Activated CD4-positive, alpha-beta T cell treated with anti-CD3 and anti-CD28 coated beads, Interleukin-2, amount 50 U/mL, for 4 hours (primary cell): ENCODE results near the gene MALRD1.

Experiments
- DNase-seq, 2 experiments: peaks; one replicate each; pipeline ENCODE4 v3.0.0-alpha.2; 2020

MALRD1 gene

GRCh38 chr10:19231034-19231433, 182.4 kb downstream of the MALRD1 start:
- no peak for DNase-seq

- DNase-seq, result no peak
Measured at GRCh38 chr10:19245889-19246752, 197.5 kb downstream of the MALRD1 start.

- no peak for DNase-seq
Measured at GRCh38 chr10:19247843-19248242, 199.2 kb downstream of the MALRD1 start.

GRCh38 chr10:19250546-19250945, 201.9 kb downstream of the MALRD1 start:
- DNase-seq, result no peak

- DNase-seq, result no peak
Measured at GRCh38 chr10:19252531-19252930, 203.9 kb downstream of the MALRD1 start.

- no peak for DNase-seq
Measured at GRCh38 chr10:19256331-19256730, 207.7 kb downstream of the MALRD1 start.

- no peak for DNase-seq
Measured at GRCh38 chr10:19263262-19263661, 214.7 kb downstream of the MALRD1 start.

GRCh38 chr10:19283285-19283684, 234.7 kb downstream of the MALRD1 start:
- DNase-seq, result no peak

- DNase-seq, result no peak
Measured at GRCh38 chr10:19283786-19284185, 235.2 kb downstream of the MALRD1 start.

- no peak for DNase-seq
Measured at GRCh38 chr10:19290770-19291169, 242.2 kb downstream of the MALRD1 start.

GRCh38 chr10:19294233-19294632, 245.6 kb downstream of the MALRD1 start:
- DNase-seq, result no peak

GRCh38 chr10:19299645-19300044, 251.0 kb downstream of the MALRD1 start:
- DNase-seq, result no peak

- no peak for DNase-seq
Measured at GRCh38 chr10:19302117-19302516, 253.5 kb downstream of the MALRD1 start.

GRCh38 chr10:19310066-19310465, 261.5 kb downstream of the MALRD1 start:
- no peak for DNase-seq

- no peak for DNase-seq
Measured at GRCh38 chr10:19316204-19316870, 267.7 kb downstream of the MALRD1 start.

- DNase-seq, result no peak
Measured at GRCh38 chr10:19317952-19318351, 269.4 kb downstream of the MALRD1 start.

GRCh38 chr10:19325581-19325980, 277.0 kb downstream of the MALRD1 start:
- no peak for DNase-seq

GRCh38 chr10:19328582-19328981, 280.0 kb downstream of the MALRD1 start:
- DNase-seq, result no peak

- DNase-seq, result no peak
Measured at GRCh38 chr10:19329475-19329874, 280.9 kb downstream of the MALRD1 start.

GRCh38 chr10:19332304-19332703, 283.7 kb downstream of the MALRD1 start:
- no peak for DNase-seq

GRCh38 chr10:19333631-19334030, 285.0 kb downstream of the MALRD1 start:
- DNase-seq, result no peak

GRCh38 chr10:19347621-19348020, 299.0 kb downstream of the MALRD1 start:
- no peak for DNase-seq

GRCh38 chr10:19367176-19367575, 318.6 kb downstream of the MALRD1 start:
- no peak for DNase-seq

- DNase-seq, result no peak
Measured at GRCh38 chr10:19373988-19374387, 325.4 kb downstream of the MALRD1 start.
